Measurements from ENCODE around the gene PAOX.
A peak's percentile ranks its signal among the peaks of the same experiment; 100 is the strongest.
"Not testable (repeated sequence)": the region's sequence is repeated elsewhere in the genome, so short reads cannot be mapped to it uniquely, and the experiment has no call there.

The PAOX gene

DNA sequence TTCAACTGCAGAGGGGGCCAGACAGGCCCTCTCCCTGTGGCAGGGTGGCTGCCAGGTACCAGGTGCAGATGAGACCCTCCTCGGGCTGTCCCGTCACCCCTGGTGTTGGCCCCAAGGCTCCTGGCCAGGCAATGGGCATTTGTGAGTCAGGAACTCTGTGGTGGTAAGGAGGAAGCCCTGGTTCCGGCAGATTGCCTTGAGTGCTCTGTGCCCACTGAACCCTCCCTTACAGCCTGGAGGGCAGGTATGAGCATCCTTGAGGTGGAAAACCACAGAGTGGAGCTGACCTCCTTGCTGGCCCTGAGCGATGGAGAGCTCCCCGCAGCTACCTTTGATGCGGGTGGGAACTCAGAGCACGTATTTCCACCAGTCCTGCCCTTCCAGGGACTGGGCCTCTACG lies 2.0 kb downstream of the PAOX start:
- peak overlapping the region; percentile 15 for H3K4me3 ChIP-seq (ENCODE audit: low read depth, low read length)
- TF ChIP-seq, protein P1, sequence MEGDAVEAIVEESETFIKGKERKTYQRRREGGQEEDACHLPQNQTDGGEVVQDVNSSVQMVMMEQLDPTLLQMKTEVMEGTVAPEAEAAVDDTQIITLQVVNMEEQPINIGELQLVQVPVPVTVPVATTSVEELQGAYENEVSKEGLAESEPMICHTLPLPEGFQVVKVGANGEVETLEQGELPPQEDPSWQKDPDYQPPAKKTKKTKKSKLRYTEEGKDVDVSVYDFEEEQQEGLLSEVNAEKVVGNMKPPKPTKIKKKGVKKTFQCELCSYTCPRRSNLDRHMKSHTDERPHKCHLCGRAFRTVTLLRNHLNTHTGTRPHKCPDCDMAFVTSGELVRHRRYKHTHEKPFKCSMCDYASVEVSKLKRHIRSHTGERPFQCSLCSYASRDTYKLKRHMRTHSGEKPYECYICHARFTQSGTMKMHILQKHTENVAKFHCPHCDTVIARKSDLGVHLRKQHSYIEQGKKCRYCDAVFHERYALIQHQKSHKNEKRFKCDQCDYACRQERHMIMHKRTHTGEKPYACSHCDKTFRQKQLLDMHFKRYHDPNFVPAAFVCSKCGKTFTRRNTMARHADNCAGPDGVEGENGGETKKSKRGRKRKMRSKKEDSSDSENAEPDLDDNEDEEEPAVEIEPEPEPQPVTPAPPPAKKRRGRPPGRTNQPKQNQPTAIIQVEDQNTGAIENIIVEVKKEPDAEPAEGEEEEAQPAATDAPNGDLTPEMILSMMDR (IDR thresholded peaks at IDR 0.05; ENCODE audit: borderline replicate concordance, insufficient read depth, low read depth, low read length), result no peak

DNA sequence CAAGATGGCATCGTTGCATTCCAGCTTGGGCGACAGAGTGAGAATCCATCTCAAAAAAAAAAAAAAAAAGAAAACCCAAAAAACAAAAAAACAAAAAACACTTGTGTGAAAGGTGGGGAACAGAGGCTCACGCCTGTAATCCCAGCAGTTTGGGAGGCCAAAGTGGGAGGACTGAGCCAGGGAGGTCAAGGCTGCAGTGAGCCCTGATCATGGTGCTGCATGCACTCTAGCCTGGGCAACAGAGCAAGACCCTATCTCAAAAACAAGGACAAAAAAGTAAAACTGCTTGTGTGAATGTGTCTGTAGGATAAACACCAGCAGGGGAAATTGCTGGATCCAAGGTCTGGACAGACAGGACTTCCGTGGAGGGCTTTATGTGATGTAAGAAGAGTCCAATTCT lies 4.5 kb downstream of the PAOX start:
- no peak overlapping the region for H3K4me3 ChIP-seq (ENCODE audit: low read depth, low read length)
- TF ChIP-seq, protein P1 (IDR thresholded peaks at IDR 0.05; ENCODE audit: borderline replicate concordance, insufficient read depth, low read depth, low read length), result no peak

DNA sequence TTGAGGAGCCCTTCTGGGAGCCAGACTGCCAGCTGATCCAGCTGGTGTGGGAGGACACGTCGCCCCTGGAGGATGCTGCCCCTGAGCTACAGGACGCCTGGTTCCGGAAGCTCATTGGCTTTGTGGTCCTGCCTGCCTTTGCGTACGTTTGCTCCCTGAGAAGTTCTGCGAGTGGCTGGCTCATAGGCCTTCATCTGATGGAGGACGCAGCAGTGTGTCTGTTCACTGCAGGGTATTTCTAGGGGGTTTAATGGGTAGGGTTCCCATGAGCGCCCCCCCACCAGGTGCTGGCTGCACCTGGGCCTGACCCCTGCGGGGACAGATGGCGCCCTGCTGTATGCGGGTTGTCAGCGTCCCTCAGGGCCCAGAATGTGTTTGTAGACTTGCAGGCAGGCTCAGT lies 5.0 kb downstream of the PAOX start:
- TF ChIP-seq, protein P1 (IDR thresholded peaks at IDR 0.05; ENCODE audit: borderline replicate concordance, insufficient read depth, low read depth, low read length), result no peak

DNA sequence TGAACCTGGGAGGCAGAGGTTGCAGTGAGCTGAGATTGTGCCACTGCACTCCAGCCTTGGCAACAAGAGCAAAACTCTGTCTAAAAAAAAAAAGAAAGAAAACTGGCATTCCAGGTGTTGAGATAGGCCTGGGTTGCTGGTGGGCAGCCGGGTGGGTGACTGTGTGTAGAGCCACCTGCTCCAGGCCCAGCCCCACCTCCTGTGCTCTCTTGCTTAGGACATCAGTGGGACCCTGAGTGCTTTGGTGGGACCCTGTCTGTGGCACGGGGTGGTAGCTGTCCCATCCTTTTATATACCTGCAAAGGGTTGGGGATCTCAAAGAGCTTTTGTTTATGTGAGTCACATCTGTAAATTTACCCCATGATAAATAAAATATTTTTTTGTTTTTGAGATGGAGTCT lies 6.2 kb downstream of the PAOX start:
- TF ChIP-seq, protein P1 (IDR thresholded peaks at IDR 0.05; ENCODE audit: borderline replicate concordance, insufficient read depth, low read depth, low read length), result no peak
- no peak overlapping the region for H3K4me3 ChIP-seq (ENCODE audit: low read depth, low read length)

More for the DNA sequence above, 5.0 kb downstream of the PAOX start:
- H3K4me3 ChIP-seq (ENCODE audit: low read depth, low read length), result no peak overlapping the region

DNA sequence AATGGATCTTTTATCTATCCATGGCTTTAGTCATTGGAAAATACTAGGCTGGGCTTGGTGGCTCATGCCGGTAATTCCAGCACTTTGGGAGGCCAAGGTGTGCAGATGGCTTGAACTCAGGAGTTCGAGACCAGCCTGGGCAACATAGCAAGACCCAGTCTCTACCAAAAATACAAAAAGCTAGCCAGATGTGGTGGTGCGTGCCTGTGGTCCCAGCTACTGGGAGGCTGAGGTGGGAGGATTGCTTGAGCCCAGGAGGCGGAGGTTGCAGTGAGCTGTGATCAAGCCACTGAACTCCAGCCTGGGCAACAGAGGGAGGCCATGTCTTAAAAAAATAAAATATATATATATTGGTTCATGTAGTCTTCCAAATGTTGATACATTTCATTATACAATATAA lies 7.9 kb downstream of the PAOX start:
- not testable (repeated sequence) for H3K4me3 ChIP-seq (ENCODE audit: low read depth, low read length)

DNA sequence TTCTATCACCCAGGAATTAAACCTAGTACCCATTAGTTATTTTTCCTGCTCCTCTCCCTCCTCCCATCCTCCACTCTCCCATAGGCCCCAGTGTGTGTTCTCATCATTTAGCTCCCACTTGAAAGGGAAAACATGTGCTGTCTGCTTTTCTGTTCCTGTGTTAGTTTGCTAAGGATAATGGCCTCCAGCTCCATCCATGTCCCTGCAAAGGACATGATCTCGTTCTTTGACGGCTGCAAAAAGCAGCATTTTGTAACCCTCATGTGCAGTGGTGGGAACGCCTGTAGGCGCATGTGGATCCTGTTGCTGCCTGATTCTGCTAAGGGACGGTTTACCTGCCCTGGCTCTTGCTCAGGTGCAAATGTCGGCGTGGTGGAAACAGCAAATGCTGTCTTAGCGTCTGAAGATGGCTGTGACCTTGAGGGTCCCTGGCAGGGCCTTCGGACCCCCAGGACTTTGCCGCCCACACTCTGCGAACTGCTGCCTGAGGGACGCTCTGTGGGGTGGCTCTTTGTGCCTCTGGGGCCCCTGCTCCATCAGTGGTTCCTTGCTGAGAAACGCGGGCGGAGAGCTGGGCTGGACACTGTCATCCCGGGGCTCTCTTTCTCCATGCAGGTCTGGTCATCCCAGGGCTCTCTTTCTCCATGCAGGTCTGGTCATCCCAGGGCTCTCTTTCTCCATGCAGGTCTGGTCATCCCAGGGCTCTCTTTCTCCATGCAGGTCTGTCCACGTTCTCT lies 9.3 kb downstream of the PAOX start:
- H3K4me3 ChIP-seq (ENCODE audit: low read depth, low read length), result peak overlapping the region; percentile 75
- TF ChIP-seq, protein P1 (IDR thresholded peaks at IDR 0.05; ENCODE audit: borderline replicate concordance, insufficient read depth, low read depth, low read length), result no peak

DNA sequence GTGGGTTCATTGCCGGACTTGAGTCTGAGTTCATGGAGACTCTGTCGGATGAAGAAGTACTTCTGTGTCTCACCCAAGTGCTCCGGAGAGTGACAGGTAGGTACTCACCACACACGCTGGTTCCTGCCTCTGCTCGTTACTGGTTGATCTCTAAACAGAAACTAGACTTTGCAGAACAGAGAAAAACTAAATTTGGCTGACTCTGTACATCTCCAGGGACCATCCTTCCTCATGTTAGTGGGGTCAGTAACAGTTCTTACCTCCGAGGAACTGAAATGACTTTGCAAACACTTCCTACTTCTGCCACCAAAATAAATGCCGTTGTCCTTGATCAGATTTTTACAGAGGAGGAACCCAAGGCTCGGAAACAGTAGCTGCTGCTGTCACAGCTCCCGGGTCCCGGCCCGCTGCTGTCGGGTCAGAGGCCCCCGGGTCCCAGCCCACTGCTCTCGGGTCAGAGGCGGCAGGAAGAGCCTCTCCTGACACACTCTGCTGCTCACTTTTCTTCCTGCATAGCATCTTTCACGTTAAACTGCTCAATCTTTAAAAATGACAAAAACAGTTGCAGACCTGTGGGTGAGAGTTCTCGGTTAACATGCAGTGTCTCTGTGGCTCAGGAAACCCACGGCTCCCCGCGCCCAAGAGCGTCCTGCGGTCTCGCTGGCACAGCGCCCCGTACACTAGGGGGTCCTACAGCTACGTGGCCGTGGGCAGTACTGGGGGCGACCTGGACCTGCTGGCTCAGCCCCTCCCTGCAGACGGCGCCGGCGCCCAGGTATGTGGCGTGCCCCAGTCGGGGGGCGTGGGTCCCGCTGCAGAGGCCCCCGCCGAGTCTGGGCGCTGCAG lies 10.1 kb downstream of the PAOX start:
- TF ChIP-seq, protein P1 (IDR thresholded peaks at IDR 0.05; ENCODE audit: borderline replicate concordance, insufficient read depth, low read depth, low read length), result 0 out of 2 replicates have a peak, but pooled peaks have one; percentile 10
- H3K4me3 ChIP-seq (ENCODE audit: low read depth, low read length), result peak overlapping the region; percentile 75

All from GM12875 (cell line).